Measurements from ENCODE around the gene TBX10. TPM values are rescaled to one million over a fixed set of nuclear protein-coding genes. Genes with fewer than 3 reads are reported as not detected.

The TBX10 gene
- total and polyA plus RNA-seq, 2 of the 8 experiments (the other 6 are each of a cell fraction or from before 2014, with no cell fraction given): 0.09 TPM; not detected in 1

DNA sequence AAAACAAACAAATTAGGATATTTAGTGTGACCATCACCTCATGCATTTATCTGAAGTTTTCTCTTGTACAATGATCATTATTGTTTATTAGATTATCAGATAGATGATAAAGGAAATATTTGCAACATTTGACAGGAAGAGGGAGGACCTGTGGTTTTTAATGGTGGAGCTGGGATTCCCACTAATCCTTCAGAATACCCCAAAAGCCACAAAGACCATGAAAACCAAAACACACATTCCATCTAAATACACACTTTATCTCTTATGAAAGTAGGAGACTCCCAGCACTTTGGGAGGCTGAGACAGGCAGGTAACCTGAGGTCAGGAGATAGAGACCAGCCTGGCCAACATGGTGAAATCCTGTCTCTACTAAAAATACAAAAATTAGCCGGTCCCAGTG is 40.4 kb downstream of the TBX10 start:
- no peak overlapping the region for H3K4ac ChIP-seq (replicated peaks; ENCODE audit: insufficient read length, low read depth, low read length)
- no peak overlapping the region for H4K5ac ChIP-seq (ENCODE audit: insufficient read length, low read depth, low read length)
- no peak overlapping the region for H2BK5ac ChIP-seq (ENCODE audit: low read depth, low read length)
- H2AK5ac ChIP-seq (ENCODE audit: low read depth, low read length): no peak overlapping the region
- DNase-seq (ENCODE audit: low read depth in 1 of 2, low spot score in 2 of 2) (no peak), FAIRE-seq (no peak)
- H3K23me2 ChIP-seq (ENCODE audit: low read depth, low read length): no peaks in the 10 kb centered on the region
- peaks cover 5 to 10% of the 10 kb centered on the region in 2 experiments; a peak in 3 of 4 replicates for H3K9me3 ChIP-seq (ENCODE audit: insufficient read depth in 2 of 2, low read depth in 1 of 2, low read length in 1 of 2)
- H3K9ac ChIP-seq (replicated peaks in 1 of 4; ENCODE audit: extremely low read depth in 1 of 4, low read depth in 3 of 4, low read length in 3 of 4): no peak overlapping the region
- no peak overlapping the region for H4K8ac ChIP-seq (ENCODE audit: extremely low read depth, insufficient read depth, low read length)
- H3K79me1 ChIP-seq (ENCODE audit: low read depth, low read length): no peaks in the 10 kb centered on the region
- H2BK120ac ChIP-seq (replicated peaks; ENCODE audit: low read depth, low read length): no peak overlapping the region
- H3K4me2 ChIP-seq (ENCODE audit: insufficient read depth in 1 of 2, low read depth in 2 of 2, low read length in 2 of 2): no peak overlapping the region
- no peaks in the 10 kb centered on the region for H4K20me1 ChIP-seq (replicated peaks in 1 of 2; ENCODE audit: control insufficient read depth in 1 of 2, insufficient read depth in 2 of 2, low read length in 2 of 2)
- H3K27me3 ChIP-seq (replicated peaks in 1 of 4; ENCODE audit: control insufficient read depth in 3 of 4, extremely low read depth in 1 of 4, insufficient read depth in 3 of 4, low read length in 3 of 4): no peaks in the 10 kb centered on the region; a peak in 1 of 7 replicates
- TF ChIP-seq CEBPB (IDR thresholded peaks at IDR 0.05; ENCODE audit: low read depth, low read length): no peak
- TF ChIP-seq NANOG (IDR thresholded peaks at IDR 0.05; ENCODE audit: insufficient read depth, low read depth, low read length, poor library complexity, severe bottlenecking): no peak
- TF ChIP-seq TCF12 (IDR thresholded peaks at IDR 0.05; ENCODE audit: low read depth, low read length): no peak
- no peak for TF ChIP-seq CTBP2 (IDR thresholded peaks at IDR 0.05; ENCODE audit: borderline replicate concordance, insufficient read depth, insufficient read length, low read length)
- H4K91ac ChIP-seq (replicated peaks; ENCODE audit: insufficient read length, low read length): no peak overlapping the region
- H3K4me1 ChIP-seq (replicated peaks in 1 of 4; ENCODE audit: control insufficient read depth in 3 of 4, insufficient read depth in 4 of 4, low read length in 3 of 4): peaks cover 0 to 3% (median under 1%) of the 10 kb centered on the region in 4 experiments; a peak in 2 of 7 replicates
- no peak overlapping the region for H3K18ac ChIP-seq (ENCODE audit: extremely low read depth, low read length)
- H2AFZ ChIP-seq (ENCODE audit: low read length): no peak overlapping the region
- 90% methylated on average over 1 of the region's 1 CpG; no CpG with 5 or more reads in 1 of the 2 experiments for WGBS, 2 experiments (ENCODE audit: extremely low coverage in 1 of 2, insufficient coverage in 1 of 2, insufficient read length in 1 of 2, insufficient replicate concordance in 2 of 2, low coverage in 1 of 2, low lambda C conversion rate in 2 of 2, missing lambda C conversion rate in 1 of 2)
- ChIA-PET POLR2A (ENCODE audit: partially characterized antibody) (interaction anchor here (1.4 to 5.1 kb wide), 4 partner anchors 9 to 18 kb away, joined by 3 to 64 read pairs (median 6); partner anchors contain the start of gene GSTP1), CTCF (ENCODE audit: partially characterized antibody) (interaction anchor here (1.2 to 2.1 kb wide), 3 partner anchors 9 to 22 kb away, joined by 3 to 6 read pairs (median 4); no protein-coding TSS in a partner anchor)
- no peak overlapping the region for H2BK20ac ChIP-seq (ENCODE audit: low read length)
- no peak overlapping the region for H3K14ac ChIP-seq (ENCODE audit: insufficient read length)
- no peak overlapping the region for H3K27ac ChIP-seq (ENCODE audit: low read depth, low read length)
- H3K4me3 ChIP-seq (ENCODE audit: extremely low read depth in 1 of 4, insufficient read depth in 2 of 4, low read depth in 3 of 4, low read length in 4 of 4): no peak overlapping the region
- H3K36me3 ChIP-seq (ENCODE audit: control insufficient read depth in 2 of 4, insufficient read depth in 4 of 4, low read length in 3 of 4): no peaks in the 10 kb centered on the region
- no peak overlapping the region for H3K23ac ChIP-seq (ENCODE audit: insufficient read length)
- no peak overlapping the region for H3K56ac ChIP-seq (replicated peaks; ENCODE audit: insufficient read length, low read depth, low read length)
- H3K79me2 ChIP-seq (ENCODE audit: control insufficient read depth in 1 of 2, insufficient read depth in 2 of 2, low read length in 2 of 2): no peaks in the 10 kb centered on the region
- H2BK15ac ChIP-seq (ENCODE audit: low read length): no peak overlapping the region
- H2BK12ac ChIP-seq (ENCODE audit: low read depth, low read length): no peak overlapping the region
